Eye (tissue), 1 donor: ENCODE data around the gene SECISBP2.

Source experiments
- DNase-seq: peaks from one replicate; pipeline ENCODE4 v3.0.0-alpha.2; 2015

Gene SECISBP2

GRCh38 chr9:89383721-89384300 is 65.5 kb downstream of the SECISBP2 start:
- DNase-seq = no peak

DNA sequence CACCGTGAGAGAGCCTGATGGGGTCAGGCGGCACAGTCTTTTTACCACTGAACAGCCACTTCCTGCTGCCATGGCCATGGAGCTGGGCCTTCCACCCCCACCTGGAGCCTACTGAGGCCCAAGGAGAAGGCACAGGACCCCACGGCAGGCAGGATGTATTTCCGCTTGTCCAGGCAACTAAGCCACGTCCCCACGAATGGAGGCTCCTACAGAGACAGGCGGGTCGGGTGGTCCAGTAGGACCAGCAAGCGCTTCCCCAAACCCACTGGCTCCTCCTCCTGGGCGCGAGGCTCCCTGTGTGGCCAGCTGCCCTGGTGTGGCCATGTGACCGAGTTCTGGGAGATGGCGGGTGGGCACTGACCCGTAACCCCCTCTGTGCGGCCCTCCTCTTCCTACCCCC is 66.5 kb downstream of the SECISBP2 start:
- no peak for DNase-seq

DNA sequence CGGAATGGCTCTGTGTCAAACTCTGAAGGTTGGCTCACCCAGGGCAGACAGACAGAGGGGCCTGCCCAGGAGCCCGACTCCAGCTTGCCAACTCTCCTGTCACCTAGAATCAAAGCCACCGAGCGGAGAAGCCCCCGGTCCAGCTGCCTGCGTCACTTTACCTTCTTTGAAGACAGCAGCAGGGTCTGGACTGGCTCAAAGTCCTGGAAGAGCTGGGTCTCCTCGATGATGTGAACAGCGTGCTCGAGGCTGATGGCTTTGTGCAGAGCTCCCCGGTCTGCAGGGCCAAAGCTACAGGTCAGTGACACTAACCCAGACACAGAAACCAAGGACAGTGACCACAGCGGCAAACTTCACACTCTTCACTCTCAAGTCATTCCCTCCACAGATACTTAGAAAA is 67.9 kb downstream of the SECISBP2 start:
- no peak for DNase-seq

- DNase-seq = no peak
These were observed 68.5 kb downstream of the SECISBP2 start for GRCh38 chr9:89386797-89387196.

DNA sequence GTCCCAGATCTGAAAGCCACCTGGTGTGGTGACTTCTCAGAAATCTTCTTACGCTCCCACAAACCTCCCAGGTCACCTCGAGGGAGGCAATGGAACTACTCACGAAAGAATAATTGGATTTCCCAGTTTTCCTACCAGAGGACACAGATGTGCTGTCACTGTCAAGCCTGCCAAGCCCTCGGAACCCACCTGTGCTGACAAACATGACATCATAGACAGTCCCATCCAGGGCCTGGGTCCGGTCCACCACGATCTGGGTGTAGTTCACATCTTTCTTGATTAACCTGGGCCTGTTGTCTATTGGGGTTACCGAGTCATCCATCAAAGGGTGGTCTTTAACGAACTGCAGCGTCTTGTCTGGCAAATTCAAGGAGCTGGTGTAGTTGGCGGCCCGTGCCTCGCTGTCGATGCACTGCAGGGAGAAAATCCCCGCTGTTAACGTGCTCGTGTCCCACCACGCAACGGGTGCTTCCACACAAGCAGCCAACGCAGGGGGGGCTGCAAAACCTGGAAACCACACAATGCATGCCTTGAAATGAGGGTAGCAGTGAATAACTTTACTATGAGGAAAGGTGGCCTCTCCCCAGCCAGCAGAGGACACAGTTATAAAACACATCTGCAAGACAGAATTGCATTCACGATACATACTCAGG is 69.0 kb downstream of the SECISBP2 start:
- no peak for DNase-seq

GRCh38 chr9:89388084-89388867 is 70.0 kb downstream of the SECISBP2 start:
- no peak for DNase-seq

DNA sequence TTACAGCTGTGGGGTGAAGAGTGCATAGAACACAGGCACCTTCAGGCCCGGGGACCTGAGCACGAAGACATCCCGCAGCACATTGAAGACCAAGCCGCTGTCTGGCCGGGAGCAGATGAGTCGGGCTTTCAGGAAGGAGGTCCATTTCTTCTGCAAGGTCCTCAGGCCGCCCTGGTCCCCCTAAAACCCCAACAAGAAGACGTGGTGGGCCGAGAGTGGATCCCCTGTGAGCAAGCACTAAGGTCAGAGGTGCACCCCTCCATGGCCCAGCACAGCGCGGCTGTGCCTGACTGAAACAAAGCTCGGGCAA is 70.5 kb downstream of the SECISBP2 start:
- DNase-seq = no peak

GRCh38 chr9:89390068-89390555 is 71.8 kb downstream of the SECISBP2 start:
- no peak for DNase-seq

- no peak for DNase-seq
These were observed 72.3 kb downstream of the SECISBP2 start for GRCh38 chr9:89390578-89391116.

GRCh38 chr9:89391585-89391984 is 73.3 kb downstream of the SECISBP2 start:
- no peak for DNase-seq

- DNase-seq = no peak
These were observed 76.1 kb downstream of the SECISBP2 start for GRCh38 chr9:89394412-89394811.

DNA sequence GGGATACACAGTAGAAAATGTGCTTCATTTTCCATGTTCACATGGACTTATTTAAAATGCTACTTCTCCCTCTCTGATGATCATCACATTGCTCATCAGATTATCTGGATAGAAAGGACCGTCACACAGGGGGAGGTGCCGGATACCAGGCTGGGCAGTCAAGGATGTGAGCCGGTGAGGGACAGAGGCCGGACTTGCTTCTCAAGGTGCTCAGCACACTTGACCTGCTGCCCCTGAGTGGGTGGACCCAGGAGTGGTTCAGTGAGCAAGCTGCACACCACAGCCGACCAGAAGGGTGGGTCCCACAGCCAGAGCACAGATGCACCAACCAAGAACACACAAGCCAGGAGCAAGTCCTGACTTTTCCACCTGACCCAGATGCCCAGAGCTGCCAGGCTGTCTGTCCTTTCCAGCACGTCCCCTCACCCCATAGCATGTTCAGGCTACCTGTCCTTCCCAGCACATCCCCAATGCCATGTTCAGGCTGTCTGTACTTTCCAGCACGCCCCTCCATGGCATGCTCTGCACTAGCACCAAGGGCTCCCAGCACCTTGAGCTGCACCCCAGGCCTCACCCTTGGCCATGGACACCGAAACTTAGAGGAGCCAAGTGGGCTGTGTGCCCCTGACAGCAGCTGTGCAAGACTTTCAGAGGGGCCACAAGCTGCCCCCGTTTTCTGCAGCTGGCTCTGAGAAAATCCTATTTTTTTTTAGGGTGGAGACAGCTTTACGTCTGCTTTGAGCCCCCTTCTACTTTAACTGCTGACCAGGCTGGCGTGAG is 77.8 kb downstream of the SECISBP2 start:
- no peak for DNase-seq

- no peak for DNase-seq
These were observed 79.2 kb downstream of the SECISBP2 start for GRCh38 chr9:89397471-89397870.

- DNase-seq = no peak
These were observed 80.3 kb downstream of the SECISBP2 start for GRCh38 chr9:89398621-89399020.

GRCh38 chr9:89400403-89401116 is 82.3 kb downstream of the SECISBP2 start:
- DNase-seq = no peak

DNA sequence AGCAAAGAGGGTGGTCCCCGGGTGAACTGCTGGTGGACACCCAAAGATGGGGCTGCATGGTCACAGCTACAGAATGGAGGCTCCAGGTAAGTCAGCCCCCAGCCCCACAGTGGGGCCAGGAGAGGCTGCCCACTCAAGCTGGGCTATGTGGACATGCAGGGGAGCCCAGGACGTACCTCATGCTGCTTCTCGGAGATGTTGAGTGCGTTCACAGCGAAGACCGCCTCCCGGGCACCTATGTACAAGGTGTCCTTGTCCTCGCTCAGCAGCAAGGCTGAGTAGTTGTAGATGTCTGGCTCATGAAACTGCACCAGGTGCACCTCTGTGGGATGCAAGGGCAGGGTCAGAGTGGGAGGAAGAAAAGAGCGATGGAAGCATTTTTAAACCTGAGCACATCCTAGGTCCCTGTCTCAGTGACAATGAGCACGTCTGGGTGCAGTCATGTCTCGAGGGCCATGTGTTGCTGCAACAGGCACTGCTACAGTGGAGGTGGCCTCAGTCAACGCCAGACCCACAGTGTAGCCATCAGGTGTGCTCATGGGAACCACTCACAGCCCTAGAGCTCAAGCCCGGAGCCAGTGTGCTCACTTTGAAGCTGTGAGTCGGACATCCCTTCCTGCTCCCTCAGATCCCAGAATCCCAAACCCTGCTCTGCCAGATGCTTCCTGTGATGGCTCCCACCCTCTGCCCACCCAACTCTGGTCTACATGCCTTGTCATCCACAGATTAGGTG is 84.6 kb downstream of the SECISBP2 start:
- no peak for DNase-seq

GRCh38 chr9:89404074-89404473 is 85.8 kb downstream of the SECISBP2 start:
- no peak for DNase-seq

DNA sequence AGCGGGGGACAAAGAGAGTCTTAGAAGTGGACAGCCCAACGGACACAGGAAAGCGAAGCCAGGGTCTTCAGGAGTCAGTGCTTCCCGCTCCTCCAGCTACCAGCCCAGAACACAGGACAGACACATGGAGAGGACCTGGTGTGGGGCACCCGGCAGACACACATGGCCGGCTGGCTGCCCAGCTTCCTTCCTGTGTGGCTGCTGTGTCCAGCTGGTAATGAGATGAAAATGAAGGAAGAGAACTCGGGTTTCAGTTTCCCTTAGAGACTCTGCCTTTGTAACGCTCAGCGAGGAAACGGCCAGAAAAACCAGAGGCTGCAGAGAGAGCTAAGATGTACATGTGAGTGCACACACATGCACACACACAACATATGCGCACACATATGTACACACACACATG is 87.5 kb downstream of the SECISBP2 start:
- no peak for DNase-seq

- DNase-seq = no peak
These were observed 88.8 kb downstream of the SECISBP2 start for GRCh38 chr9:89407070-89407469.

- no peak for DNase-seq
These were observed 90.4 kb downstream of the SECISBP2 start for GRCh38 chr9:89408628-89409101.
